ENCODE measurements around the gene AKT1S1.

- TF ChIP-seq GATA2 (IDR thresholded peaks at IDR 0.05; ENCODE audit: low read depth, low read length) (no peak), GATA3 (IDR thresholded peaks at IDR 0.05; ENCODE audit: low read depth, low read length) (no peak)
These were observed 48.3 kb upstream of the AKT1S1 start for GRCh38 chr19:49925486-49925885.
